Heart left ventricle (tissue), 13 donors: ENCODE data around the gene DYTN.

Experiments used
- CTCF ChIP-seq, 12 donors: fragments of 200-600 bp; sonication (generic) in 4 of 12; IDR thresholded peaks; one replicate each; pipeline versions ENCODE4 v1.5.0 to v1.8.0; 2018 to 2022; ENCODE audit warnings: antibody characterized with exemption in 12 of 12, mild to moderate bottlenecking in 5 of 12
- POLR2A ChIP-seq, 2 donors: fragments of 450-650 bp; IDR thresholded peaks; one replicate each; pipeline ENCODE4 v1.6.1; 2017; ENCODE audit warnings: antibody characterized with exemption in 2 of 2, mild to moderate bottlenecking in 2 of 2, moderate library complexity in 2 of 2
- donor health status: ischemic (EF 13 %, LVEDD 7.1; RV severe dilation, severe dysfunction).
- donor health status: DM: no; HTN: yes; CAD: no.
- donor health status: DM: no; HTN: no; CAD: no.
- donor health status: ischemic (EF 25% LVEDD 6.9; RV normal size, moderate dysfunction).
- donor health status: ischemic (EF 25% LVEDD 5.7; RV mildly dilated, moderate dysfunction).
- donor health status: ischemic (EF 35%, LVEDD 5.7; RV mildly dilated, moderate dysfunction).
- donor health status: nonischemic (EF 11% LVEDD 7.7; RV severe dilation, severe dysfunction).
- donor health status: DM: yes; HTN: yes; CAD: no.
- donor health status: PGD.
- donor health status: ischemic (EF 29% LVEDD 5.4; RV normal size, mild dysfunction).
- donor health status: nonischemic (EF 23%, LVEDD 6.1; RV moderate dilation, normal function).

- TF ChIP-seq POLR2A (IDR thresholded peaks at IDR 0.05) (no peak), CTCF (IDR thresholded peaks at IDR 0.05) (no peak)
Observed at GRCh38 chr2:206692971-206693370, 25.2 kb downstream of the DYTN start.
